Endothelial cell of umbilical vein (primary cell): ENCODE measurements around the gene PHOX2A.

Source experiments
- EZH2 ChIP-seq: IDR thresholded peaks from 2 replicates; pipeline ENCODE4 v1.6.1; 2012; ENCODE audit warnings: borderline replicate concordance, low read depth, mild to moderate bottlenecking, moderate library complexity, low read length, inconsistent platforms; ENCODE audit not compliant: severe bottlenecking
- FOS ChIP-seq: IDR thresholded peaks from 2 replicates; pipeline ENCODE4 v1.6.1; 2011; ENCODE audit warnings: mild to moderate bottlenecking, low read length, moderate library complexity, borderline replicate concordance; ENCODE audit not compliant: insufficient read depth
- MYC ChIP-seq: IDR thresholded peaks from one replicate; pipeline ENCODE4 v1.6.1; 2011; ENCODE audit warnings: mild to moderate bottlenecking, low read depth, low read length
- POLR2A ChIP-seq: IDR thresholded peaks from 2 replicates; pipeline ENCODE4 v1.6.1; 2012; ENCODE audit warnings: low read depth, mild to moderate bottlenecking, control low read depth, low read length
- TF ChIP-seq, protein P1 (sequence below), 2 donors: IDR thresholded peaks; 1 replicate in 1 of 2; 2 replicates in 1 of 2; pipeline ENCODE4 v1.5.1; 2011; ENCODE audit warnings: low read length in 2 of 2, mild to moderate bottlenecking in 2 of 2, moderate library complexity in 2 of 2, control low read depth in 1 of 2, inconsistent platforms in 1 of 2, low read depth in 1 of 2; ENCODE audit not compliant: insufficient read depth in 1 of 2; ENCODE audit errors: extremely low read depth in 1 of 2
- TF ChIP-seq, protein P2 (sequence below): IDR thresholded peaks from 2 replicates; pipeline ENCODE4 v1.6.1; 2011; ENCODE audit not compliant: insufficient read depth, insufficient read length

DNA sequence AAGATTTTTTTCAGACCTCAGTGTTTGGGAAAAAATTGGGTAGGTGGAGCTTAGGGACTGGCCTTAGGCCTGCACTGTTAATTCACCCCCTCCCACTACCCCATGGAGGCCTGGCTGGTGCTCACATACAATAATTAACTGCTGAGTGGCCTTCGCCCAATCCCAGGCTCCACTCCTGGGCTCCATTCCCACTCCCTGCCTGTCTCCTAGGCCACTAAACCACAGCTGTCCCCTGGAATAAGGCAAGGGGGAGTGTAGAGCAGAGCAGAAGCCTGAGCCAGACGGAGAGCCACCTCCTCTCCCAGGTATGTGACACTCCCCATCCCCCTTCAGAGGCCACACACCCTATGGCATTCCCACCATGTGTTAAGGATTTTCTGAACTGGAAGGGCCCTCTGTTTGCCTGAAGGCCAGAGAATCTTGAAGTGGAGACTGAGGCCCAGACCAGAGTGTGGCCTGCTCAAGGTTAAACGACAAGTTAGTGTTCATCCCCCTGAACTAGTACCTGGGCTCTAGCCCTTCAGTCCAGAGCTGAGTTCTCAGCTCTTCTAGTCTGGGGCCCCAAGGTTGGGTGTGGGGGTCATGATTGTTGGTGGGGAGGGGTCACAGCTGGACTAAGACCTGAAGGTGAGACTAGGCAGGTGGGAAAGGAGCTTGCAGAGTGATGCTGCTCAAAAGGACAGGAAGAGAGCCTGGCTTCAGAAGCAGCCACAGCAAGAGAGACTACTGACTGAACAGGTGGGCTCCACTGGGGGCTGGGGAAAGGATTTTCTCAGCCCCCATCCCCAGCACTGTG lies 54.3 kb downstream of the PHOX2A start:
- TF ChIP-seq EZH2: no peak
- TF ChIP-seq, protein P1, sequence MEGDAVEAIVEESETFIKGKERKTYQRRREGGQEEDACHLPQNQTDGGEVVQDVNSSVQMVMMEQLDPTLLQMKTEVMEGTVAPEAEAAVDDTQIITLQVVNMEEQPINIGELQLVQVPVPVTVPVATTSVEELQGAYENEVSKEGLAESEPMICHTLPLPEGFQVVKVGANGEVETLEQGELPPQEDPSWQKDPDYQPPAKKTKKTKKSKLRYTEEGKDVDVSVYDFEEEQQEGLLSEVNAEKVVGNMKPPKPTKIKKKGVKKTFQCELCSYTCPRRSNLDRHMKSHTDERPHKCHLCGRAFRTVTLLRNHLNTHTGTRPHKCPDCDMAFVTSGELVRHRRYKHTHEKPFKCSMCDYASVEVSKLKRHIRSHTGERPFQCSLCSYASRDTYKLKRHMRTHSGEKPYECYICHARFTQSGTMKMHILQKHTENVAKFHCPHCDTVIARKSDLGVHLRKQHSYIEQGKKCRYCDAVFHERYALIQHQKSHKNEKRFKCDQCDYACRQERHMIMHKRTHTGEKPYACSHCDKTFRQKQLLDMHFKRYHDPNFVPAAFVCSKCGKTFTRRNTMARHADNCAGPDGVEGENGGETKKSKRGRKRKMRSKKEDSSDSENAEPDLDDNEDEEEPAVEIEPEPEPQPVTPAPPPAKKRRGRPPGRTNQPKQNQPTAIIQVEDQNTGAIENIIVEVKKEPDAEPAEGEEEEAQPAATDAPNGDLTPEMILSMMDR (IDR thresholded peaks at IDR 0.05; ENCODE audit: extremely low read depth in 1 of 2, insufficient read depth in 1 of 2, low read depth in 1 of 2, low read length in 2 of 2): no peak
- TF ChIP-seq FOS: no peak
- no peak for TF ChIP-seq MYC
- TF ChIP-seq, protein P2, sequence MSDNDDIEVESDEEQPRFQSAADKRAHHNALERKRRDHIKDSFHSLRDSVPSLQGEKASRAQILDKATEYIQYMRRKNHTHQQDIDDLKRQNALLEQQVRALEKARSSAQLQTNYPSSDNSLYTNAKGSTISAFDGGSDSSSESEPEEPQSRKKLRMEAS: no peak
- no peak for TF ChIP-seq POLR2A
